CD4-positive, alpha-beta T cell treated with Interleukin-2 at 100 ng/mL for 4 hours (primary cell): ENCODE measurements around the gene NHEJ1.
A peak's percentile ranks its signal among the peaks of the same experiment; 100 is the strongest.

ENCODE experiments used
- DNase-seq: peaks from one replicate; pipeline ENCODE4 v3.0.0-alpha.2; 2020; ENCODE audit warnings: low spot score

NHEJ1 gene

DNA sequence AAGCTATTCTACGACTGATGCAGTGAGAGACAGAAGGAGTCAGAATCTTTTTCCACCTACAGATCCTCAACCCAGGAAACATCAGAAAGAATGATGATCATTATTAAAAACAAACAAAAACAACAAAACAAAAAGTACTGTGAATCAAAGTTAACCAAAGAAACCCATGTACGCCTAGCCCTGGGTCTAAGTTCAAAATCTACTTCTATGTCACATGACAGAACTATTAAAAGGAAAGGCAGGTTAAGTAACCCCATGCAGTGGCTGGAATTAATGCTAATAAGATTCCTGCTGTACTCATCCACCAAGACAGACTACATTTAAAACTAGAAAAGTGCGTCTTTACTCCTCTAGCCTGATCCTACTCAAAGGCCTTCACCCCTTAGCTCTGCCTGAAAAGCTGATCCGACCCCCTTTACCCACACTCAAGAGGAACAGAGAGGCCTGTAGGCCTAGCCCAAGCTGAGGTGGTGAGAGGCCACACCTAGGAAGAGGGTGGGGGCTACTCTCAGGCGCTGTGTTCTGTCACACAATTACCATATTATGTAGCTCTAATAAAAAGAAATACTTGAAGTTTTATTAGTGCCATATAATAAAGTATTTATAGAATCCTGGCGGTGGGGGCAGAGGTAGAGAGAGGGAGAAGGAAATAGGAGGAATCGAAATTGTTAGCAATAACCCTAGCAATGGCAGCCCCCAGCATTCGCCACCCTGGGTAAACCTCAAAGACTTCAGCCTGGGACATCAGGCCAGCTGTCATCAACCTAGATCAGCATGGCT lies 37.1 kb downstream of the NHEJ1 start:
- DNase-seq = no peak

DNA sequence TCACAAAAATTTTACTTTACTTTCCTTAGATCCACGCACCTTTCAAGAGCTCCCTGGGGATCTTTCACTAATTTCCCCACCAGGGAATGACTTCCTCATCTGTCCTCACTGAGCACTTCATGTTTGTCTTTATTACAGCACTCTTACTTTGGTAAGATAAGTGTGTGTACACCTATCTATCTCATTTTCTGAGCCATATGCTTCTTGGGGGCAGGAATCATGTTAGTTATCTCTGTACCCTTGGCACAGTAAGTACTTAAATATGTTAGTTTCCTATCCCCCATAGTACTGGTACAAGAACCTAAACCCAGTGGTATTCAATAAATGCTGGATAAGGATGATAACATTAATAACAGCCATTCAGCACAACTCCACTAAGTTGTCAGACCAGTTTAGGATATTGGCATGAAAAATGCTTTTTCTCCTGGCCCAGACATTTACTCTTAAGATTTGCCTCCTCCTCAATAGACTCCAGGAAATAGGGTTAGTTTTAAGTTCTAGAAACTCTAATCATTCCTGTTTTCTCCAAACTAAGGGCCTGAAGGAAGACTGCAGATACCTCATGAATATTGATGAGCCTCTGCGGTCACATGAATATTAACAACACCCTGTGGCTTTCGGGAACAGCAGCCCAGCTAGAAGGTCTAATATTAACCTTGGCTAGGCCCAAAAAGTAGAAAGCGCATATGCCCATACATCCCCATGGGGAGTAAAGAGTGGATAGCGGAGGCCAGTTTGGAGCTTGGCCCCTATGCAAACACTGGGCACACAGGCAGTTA lies 38.2 kb downstream of the NHEJ1 start:
- DNase-seq = no peak

DNA sequence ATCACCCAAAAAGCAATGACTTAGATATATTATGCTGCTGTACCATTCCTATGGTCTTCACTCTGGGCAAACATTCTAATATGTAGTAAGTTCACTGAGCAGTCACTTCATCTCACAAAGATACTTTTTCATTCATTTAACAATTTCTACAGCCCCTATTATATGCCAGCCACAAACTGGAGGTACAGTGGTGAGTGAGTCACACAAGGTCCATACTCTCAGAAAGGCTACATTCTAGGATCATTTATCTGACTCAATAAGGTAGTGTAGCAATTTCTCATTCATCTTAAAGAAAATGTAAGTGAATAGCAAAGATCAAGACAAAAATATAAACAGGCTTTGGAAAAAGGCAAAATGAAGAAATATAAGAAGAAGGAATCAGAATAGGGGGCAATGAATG lies 40.5 kb downstream of the NHEJ1 start:
- DNase-seq = no peak

DNA sequence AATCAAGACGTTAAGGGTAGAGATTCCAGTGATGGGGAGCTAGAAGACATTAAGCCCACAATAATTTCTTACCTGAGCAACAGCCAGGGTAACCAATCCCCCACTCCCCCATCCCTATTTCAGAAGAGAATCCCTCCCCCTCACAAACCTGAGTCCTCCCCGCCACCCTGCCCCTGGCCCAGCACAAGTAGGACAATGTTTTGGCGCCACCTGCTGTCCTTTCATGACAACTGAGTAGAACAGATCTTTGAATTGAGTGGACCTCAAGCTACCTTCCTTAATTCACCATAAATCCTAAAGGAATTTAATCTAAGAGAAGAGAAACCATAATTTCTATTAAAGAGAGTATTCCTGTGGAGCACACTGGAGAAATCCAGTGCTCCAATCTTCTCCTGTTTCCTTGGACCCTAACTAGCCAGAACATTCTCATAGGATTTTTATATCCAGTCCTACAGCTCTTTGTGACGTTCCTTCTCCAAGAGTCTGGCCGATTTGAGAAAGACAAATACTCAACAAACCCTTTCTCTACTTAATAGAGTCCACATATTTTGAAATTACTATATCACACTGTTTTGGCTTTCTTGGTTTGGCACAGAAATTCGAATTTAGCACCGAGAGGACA lies 41.1 kb downstream of the NHEJ1 start:
- DNase-seq = peak; percentile 54

DNA sequence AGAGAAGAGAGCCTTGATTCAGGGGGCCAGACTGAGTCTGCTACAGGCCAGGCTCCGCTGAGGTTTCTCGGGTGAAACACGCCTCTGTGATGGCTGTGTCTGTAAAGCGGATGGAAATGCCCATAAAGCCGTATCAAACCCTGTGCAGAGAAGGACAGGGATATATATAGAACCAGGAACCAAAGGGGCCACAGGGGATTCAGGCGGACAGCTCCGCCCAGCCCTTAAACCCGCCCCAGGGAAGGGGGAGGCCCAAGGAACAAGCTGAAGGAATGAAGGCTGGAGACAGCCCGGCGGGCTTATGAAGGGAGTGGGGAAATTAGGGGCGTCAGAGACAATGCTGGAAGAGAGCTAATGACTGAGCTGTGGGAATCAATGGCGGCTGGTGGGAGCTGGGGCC lies 42.1 kb downstream of the NHEJ1 start:
- DNase-seq = no peak

DNA sequence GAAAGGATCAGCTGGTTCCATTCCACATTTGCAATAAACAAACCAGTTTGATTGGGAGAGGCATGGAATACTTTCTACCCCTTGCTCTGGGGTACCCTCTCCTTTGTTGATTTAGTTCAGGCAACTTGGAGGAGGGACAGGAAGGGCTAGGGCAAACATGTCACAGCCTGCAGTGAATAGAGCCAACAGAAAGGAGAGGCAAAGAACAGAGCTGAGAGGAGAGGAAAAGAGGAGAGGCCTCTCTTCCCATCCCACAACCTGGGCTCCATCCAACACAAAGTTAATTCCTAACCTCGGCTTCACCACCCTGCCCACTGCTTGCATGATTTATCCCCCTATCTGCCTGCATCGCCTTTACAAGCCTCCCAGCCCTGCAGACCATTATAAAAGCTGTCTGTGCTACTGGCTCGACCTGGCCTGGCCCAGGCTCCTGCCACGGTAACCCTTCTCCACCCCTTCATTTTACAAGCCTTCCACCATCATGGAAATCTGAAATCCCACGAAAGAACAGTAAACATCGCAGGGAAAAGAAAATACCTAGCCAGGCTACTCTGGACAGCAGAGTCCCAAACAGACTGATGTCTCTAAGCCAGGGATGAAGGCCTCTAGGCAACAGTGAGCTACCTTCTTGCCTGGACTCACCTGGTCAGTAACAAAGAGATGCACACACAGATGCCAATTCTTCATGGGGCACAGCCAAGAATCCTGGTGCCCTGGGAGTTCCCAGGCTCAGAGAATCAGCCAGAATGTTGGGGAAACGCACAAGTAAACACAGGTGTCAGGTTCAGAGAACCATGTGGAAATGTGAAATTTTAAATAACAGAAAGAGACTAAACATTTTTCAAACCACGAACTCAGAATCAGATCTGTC lies 43.6 kb downstream of the NHEJ1 start:
- DNase-seq = no peak

DNA sequence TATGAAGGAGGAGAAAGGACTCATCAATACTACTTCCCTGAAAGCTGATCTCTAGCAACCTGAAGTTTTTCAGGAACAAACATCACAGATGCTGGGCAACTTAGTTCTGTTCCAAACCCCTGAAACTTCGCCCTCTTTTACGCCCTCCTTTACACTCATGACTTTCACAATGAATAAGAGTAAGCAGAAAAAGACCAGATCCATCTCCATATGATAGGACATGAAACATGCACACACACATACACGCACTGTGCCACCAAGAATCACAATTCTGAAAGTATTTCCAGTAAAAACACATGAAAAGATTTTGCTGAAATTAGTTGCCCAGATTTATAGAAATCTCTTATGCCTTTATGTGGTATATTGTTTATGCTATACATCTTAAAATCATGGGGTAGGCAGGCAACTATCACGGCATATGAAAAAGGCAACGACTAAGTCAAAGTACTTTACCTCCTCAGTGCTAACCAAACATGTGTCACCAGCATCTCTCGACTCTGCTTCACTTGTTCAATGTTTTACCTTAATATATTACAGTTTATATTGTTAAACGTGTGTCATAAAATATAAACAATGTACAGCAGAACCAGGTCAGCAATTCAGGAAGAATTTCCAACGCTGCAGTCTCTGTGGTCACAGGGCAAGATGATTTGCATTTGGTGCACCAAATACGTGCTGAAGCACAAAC lies 47.8 kb downstream of the NHEJ1 start:
- DNase-seq = no peak

DNA sequence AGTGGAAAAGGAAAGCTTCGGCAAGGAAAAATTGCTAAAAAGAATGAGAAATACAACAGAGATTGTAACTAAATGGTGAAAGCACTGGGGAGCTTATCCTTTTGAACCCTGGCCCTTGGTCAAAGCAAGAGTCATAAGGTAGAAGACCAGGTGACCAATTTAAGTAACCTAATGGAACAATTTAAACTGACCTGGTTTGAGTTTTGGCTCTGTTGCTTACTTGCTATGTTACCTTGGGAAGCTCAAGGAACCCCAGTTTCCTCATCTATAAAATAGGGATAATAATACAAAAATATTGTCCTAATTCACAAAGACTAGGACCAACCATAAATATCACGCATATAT lies 48.6 kb downstream of the NHEJ1 start:
- no peak for DNase-seq

DNA sequence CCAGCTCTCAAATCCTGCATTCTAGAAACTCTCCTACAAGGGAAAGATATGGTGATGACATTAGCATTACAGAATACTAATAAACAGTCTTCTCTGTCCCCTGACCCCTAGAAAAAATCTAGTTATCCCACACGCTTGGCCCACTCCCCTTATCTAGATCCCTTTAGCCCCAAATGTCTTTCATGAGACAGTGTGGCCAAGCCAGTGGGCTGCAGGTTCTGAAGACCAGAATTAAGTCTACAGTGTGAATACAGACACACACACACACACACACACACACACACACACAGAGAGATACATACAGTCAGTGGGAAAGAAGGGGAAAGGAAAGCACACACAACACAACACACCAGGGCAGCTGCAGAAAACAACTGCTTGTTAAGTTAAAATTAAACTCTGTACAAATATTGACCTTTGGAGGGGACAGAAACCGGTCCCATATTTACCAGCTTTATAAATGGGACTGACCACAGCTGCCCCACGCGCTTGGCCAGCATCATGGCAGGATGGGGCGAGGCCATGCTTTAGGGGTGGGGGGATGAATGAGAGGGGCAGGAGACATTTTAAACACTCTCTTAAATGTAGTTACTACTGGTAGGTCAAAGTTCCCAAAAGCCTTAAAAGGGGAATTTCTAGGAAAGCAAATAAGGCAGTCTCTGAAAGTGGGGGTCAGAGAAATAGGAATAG lies 49.1 kb downstream of the NHEJ1 start:
- no peak for DNase-seq

DNA sequence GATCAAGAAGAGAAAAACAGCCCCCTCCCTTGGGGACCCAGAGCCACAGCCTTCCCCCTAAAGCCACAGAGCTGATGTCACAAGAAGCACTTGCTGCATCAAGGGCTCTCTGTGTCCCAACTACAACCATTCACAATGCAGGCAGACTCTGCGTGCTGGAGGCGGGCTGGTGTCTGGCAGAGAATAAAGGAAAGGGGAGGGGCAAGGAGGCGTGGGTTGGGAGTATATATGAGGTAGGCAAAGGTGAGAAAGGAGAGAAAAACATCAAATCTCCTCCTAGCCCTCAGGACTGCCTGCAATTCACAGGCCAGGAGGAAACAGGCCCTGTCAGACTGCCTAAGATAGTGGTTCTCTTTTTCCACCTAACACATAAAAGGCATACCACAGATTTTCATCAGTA lies 51.1 kb downstream of the NHEJ1 start:
- DNase-seq = peak; percentile 1

DNA sequence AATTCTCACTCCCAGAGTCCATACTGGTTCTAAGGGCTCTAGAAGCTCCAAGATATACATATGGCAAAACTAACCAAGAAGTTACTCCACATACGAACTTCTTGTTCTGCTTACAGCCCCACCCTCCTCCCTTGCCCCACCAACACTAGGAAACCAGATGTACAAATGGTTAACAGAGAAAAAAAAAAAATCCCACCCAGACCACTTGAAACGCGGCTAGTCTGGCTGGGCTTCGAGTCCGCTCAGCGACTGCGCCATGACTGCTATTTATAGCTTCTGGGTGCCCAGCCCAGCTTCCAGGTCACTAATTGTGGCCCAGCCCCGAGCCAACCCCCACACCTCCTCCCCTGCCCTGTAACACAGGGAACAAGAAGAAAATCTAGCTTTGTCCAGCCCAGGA lies 52.9 kb downstream of the NHEJ1 start:
- DNase-seq = no peak

DNA sequence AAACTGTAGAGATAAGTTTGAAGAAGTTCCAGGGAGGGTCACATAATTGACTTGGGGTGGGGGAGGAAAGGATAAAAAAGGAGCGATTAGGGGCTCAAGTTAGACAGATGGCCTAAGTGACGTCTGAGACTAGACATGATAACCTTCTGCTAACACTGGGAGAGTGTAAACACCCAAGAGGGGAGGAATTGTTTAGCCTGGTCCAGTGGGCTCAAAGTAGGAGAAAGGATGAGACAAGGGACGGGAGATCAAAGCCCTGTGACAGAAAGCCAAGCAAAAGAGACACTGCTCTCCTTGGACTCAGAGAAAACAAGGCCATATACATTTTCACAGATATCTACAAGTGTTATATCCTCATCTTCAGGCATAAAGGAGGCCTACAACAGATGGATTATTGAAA lies 54.4 kb downstream of the NHEJ1 start:
- no peak for DNase-seq

DNA sequence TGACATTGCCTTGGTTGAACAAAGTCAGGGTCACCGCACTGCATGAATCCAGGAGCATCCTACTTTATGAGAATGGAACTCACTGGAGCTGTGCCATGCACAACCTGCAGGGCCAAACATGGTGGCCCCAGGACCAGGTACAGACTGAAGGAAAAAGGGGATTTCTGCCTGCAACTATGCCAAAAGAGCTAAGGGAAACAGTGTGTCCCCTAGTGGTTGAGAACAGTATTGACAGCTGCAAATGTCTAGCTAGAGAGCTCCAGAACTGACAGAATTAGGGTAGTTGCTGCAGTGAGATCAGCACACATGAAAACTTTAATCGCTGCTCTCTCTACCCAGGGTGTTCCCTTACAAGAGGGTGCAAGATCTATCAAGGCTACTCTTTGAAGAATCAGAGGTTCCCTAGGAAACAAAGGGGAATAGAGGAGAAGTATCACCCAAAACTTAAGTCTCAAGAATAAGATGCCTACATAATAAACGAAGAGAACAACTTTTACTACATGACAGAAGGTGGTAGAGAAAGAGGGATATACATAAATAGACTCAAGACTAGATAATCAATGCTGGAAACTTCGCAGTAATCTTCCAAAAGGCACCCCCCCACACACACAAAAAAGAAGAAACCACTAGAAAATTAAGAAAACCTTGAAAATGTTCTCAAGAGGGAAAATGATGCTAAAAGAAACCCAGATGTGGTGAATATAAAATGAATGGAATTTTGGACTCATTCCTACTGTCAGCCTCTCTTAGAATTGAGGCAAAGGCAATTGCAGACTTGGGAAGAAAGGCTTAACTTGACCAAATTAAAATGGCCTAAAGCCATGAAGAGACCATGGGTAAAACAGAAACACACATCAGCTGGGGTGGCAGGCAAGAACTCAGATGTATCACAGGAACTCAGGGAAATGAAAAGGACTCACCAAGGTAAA lies 56.2 kb downstream of the NHEJ1 start:
- peak; percentile 32 for DNase-seq

DNA sequence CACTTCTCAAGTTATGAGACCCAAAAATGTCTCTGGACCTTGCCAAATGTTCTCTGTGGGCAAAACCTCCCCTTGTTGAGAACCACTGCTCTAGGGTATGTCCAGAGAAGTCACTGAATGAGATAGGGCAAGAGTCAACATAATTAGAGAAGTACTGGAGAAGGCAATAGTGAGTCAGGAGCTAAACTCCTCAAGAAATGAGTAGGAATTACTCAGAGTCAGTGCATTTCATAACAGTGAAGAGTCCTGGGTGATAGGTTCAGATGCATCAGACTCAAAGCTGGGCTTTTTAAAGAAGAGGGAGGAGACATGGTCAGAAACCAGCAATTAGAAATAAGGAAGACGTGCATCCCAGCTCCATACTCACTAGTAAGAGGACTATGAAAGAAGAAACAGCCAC lies 61.3 kb downstream of the NHEJ1 start:
- DNase-seq = no peak

DNA sequence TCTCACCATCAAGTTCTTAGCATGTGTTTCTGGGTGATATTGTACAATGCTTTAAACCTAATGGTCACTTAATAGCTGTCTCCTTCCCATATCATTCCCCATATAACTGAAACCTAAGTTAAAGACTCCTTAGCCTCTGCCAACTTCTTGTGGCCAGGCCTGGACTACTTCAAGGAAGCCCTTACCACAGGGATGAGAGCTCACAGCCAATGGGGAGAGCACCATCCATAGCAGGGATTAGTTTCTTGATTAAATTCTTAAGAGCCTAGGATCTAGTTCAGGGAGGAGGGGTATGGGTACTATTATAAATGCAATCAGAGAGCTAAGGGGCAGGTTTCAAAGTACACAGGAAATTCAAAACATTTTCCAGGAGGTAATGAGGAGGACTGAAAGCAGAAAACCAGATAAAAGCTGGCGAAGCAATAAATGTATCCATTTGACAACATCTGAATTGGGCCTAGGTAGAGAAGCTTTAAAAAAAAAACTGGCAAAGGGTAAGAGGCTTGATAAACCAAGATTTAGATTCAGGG lies 65.1 kb downstream of the NHEJ1 start:
- DNase-seq = no peak

DNA sequence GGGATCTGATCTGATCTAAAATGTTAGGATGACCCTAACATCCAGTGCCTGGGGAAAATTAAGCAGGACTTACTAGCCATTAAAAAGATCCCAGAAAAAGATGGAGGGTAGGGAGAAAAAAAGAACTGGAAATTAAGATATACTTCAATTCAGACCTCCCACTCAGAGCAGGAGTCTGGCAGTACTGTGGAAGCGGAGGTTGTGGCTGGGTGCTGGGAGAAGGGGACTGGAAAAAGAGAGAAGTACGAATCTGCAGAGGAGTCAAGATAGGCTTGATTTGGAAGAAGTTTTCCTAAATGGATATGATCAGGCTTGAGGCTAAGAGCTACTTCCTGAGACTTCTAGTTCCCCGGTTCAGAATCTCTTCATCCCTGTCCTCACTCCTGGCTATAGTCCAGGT lies 66.4 kb downstream of the NHEJ1 start:
- DNase-seq = no peak

DNA sequence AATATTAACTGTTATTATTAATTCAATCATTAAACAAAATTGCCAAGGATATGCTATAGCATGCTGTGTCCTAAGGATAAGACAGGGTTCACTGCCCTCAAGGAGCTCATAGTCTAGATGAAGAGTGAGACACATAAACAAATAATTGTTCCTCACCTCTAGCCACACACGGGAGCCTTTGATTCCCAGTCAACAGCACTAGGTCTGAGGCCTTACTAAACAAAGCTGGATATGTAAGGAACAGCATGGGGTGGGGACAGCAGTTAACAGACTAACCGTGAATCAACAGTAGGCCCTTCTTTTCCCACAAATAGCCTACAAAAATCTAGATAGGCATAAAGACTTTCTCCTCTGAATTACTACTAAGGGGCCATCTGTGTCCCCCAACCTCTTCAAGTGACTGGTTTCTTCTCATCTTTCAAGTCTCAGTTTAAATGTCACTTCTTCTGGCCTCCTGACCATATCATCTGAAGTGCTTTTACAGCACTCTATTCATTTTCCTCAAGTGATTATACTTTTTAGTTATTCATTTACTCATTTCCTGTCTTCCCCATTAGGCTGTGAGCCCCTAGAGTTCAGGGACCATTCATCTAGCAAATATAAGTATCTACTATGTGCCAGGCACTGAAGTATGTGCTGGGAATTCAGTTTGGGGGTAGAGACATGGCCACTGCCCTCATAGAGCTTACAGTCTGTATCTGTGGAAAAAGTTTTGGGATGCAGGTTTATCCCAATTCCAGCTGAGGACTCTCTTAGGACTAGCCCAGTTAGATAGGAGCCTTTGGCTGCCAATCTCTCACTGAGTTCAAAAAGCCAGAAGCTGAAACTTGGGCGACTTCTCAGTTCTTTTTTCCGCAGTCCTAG lies 69.9 kb downstream of the NHEJ1 start:
- DNase-seq = no peak

DNA sequence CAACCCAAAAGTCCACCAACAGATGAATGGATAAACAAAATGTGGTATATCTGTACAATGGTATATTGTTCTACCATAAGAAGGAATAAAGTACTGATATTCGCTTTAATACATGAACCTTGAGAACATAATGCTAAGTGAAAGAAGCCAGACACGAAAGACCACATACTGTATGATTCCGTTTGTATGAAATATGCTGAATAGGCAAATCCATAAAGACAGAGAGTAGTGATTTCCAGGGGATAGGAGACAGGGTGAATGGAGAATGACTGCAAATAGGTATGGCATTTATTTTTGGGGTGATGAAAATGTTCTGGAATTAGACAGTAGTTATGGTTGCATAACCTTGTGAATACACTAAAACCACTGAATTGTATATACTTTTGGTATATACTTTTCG lies 71.3 kb downstream of the NHEJ1 start:
- DNase-seq = no peak

DNA sequence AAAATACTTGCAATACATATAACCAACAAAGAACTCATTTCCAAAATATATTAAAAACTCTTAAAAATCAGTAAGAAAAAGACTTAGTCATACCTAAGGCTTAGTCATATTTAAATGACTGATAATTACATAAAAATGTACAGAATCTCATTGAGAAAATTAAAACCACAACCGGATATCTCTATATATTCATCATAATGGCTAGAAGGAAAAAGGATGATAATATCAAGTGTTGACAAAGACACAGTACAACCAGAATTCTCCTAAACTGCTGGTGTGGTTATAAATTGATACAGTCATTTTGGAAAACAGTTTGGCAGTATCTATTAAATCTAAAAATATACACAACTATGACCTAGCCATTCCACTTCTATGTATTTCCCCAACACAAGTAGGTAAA lies 72.8 kb downstream of the NHEJ1 start:
- no peak for DNase-seq
